PC-9 (cell line): Measurements from ENCODE around the gene SEC24D.

Experiments
- EZH2 ChIP-seq: fragments of 200-600 bp; sonication (generic); IDR thresholded peaks from 2 replicates; pipeline ENCODE4 v1.8.0; 2017; ENCODE audit warnings: antibody characterized with exemption, low read depth
- TF ChIP-seq, protein P1 (sequence below): fragments of 200-600 bp; sonication (generic); conservative IDR thresholded peaks from 2 replicates; pipeline ENCODE4 v1.6.1; 2017; ENCODE audit warnings: mixed run types, antibody characterized with exemption, mild to moderate bottlenecking, moderate library complexity

DNA sequence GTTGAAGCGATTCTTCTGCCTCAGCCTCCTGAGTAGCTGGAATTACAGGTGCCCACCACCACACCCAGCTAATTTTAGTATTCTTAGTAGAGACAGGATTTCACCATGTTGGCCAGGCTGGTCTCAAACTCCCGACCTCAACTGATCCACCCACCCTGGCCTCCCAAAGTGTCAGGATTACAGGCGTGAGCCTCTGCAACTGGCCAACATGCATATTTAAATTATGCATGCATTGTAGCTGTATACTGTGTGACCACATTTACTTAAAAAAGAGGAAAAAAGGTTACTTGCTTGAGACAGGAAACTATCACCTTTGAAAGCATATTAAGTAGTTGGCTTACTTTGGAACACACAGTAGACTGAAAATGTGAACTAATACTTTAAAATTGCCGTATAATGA lies 121.2 kb downstream of the SEC24D start:
- no peak for TF ChIP-seq EZH2
- TF ChIP-seq, protein P1, sequence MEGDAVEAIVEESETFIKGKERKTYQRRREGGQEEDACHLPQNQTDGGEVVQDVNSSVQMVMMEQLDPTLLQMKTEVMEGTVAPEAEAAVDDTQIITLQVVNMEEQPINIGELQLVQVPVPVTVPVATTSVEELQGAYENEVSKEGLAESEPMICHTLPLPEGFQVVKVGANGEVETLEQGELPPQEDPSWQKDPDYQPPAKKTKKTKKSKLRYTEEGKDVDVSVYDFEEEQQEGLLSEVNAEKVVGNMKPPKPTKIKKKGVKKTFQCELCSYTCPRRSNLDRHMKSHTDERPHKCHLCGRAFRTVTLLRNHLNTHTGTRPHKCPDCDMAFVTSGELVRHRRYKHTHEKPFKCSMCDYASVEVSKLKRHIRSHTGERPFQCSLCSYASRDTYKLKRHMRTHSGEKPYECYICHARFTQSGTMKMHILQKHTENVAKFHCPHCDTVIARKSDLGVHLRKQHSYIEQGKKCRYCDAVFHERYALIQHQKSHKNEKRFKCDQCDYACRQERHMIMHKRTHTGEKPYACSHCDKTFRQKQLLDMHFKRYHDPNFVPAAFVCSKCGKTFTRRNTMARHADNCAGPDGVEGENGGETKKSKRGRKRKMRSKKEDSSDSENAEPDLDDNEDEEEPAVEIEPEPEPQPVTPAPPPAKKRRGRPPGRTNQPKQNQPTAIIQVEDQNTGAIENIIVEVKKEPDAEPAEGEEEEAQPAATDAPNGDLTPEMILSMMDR: no peak
